Cardiac septum (tissue), 1 donor: ENCODE results near the gene DST. TPM values are rescaled to one million over a fixed set of nuclear protein-coding genes. Genes with fewer than 3 reads are reported as not detected.

Experiments used
- DNase-seq: peaks from one replicate; pipeline ENCODE4 v3.0.0-alpha.2; 2020; ENCODE audit warnings: low spot score
- intact Hi-C: fragments of 100-400 bp; cut with DNase I; formaldehyde crosslinking; loops from one replicate; pipeline ENCODE4 v1.14.0; 2022
- long read RNA-seq: library from polyadenylated mRNA; unstranded; transcript quantifications from one replicate; pipeline ENCODE4 v2.0.0, GENCODE V29; 2021
- total RNA-seq: library from RNA; stranded (reverse); fragmentation: NEBNext Ultra II Directional; extraction: Animal tissue kit (Norgen Biotek cat#: 25700); gene quantifications from one replicate; pipeline ENCODE4 v1.2.1, GENCODE V29; 2021
- donor health status: DM: no; HTN: no; CAD: no.

Gene DST
- 457 TPM for total RNA-seq
- long read RNA-seq, transcript DST-211 (4 exons, 2,016 nt): major isoform, 5 of 148 reads
- long read RNA-seq, partial matches to known transcripts: 104 of 148 reads
- long read RNA-seq, other reads (novel, unspliced or antisense): 35 of 148 reads

DNA sequence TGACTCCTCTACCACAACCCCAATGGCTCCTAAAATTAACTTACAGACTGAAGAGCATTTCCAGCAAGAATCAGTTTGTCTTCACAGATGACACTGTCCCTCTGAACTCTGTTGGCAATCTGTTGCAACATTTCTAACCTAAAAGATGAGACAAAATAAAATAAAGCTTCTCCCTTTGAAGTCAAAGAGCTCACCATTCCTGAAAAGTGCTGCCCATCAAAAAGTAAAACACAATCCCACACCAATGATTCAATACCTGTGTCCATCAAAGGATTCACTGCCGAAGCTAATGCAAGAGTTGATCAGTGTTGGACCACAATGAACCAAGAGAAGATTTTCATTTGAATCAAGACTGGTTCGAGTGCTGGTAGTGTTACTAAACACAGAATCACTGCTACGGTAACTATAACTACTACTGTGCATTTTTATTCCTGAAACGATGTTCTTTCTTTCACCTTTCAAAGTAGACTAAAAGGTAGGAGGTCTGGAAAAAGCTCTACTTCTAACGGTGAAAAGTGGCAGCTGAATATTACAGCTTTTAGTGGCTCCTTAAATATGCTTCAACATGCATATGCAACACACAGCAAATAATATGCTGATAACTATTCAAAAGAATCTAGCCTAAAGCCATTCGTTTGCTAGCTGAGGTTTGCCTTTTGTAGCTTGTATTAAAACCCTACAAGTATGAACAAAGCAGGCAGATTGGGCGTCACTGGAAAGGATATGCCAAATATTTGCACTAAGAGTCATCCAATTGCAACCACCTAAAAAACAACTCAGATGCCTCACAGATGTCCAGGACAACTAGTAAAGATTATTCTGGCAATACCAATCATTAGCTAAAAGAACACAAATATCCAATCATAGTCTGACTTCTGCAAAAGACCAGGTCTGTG is at the start of gene DST:
DST (minus strand) TSS at position 524 of the 896 bp plus-strand sequence.
- DNase-seq: no peak

DNA sequence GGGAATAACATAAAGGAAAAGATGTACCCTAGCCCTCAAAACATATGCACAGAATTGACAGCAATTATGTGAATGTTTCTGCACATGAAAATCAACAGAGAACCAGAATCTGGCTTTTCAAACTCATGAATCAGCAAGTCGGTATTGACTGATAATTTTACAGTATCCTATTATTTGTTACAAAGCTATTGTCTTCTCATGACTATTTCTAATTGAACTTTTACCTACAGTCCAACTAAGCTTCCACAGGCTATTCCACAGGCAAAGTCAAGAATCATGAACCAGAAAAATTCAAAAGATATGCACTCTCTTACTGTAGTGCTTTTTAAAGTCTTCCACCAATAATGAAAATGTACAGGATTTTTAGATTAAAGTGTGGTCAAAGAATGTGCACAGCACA is 49.1 kb upstream of the DST start:
- no peak for DNase-seq
- intact Hi-C loops: loop anchor here (10.0 kb wide), 1 partner anchor 317 kb away; no protein-coding TSS in a partner anchor

More for the DNA sequence above, at the start of gene DST:
- intact Hi-C loops: no loop called here

DNA sequence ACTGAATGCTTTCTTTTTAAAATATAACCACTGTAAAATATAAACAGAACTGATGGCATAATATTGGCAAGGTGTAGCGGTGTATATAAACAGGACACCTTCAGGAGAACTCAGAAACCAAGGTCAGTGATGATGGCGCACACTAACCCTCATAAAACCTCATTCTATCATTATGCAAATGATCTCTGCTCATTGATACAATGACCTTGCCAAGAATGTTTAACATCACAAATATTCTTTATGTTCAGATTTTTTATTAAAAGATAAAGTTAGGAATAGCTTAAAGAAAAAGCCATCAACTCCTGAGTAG is 48.6 kb upstream of the DST start:
- intact Hi-C loops: loop anchor here (10.0 kb wide), 1 partner anchor 316 kb away; no protein-coding TSS in a partner anchor
- no peak for DNase-seq

DNA sequence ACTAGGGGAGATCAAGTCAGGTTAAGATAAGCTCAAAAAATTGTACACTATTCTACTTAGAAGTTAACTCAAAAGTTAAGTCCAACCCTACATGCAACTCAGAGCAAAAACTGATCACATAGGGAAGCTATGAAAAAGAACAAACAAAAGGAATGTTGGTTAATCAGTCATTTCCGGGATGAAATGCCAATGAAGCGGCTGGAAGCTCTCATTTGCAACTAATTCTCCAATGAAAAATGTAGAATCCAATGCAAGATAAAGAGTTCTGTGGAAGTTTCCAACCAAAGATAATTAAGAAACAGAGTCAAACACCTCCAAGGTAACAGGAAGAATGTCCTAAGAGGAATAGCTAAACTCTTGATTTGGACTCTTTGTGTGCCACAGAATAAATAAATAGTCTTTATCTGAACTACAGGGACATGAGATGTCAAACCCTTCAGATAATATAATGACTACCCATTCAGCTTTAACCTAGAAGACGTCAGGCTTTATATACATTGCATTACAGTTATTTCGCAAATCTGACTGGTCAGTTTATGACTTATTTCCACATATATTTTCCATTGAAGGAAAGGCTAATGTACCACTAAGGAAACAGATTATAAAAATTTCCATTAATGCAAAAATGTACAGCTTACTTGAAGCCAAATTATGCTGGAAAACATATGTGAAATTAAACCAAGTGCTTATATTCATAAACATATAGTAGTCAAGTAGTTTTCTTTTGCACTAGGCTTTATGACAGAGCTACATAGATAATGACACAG is 48.0 kb upstream of the DST start:
- intact Hi-C loops: loop anchor here (10.0 kb wide), 1 partner anchor 316 kb away; no protein-coding TSS in a partner anchor
- no peak for DNase-seq

DNA sequence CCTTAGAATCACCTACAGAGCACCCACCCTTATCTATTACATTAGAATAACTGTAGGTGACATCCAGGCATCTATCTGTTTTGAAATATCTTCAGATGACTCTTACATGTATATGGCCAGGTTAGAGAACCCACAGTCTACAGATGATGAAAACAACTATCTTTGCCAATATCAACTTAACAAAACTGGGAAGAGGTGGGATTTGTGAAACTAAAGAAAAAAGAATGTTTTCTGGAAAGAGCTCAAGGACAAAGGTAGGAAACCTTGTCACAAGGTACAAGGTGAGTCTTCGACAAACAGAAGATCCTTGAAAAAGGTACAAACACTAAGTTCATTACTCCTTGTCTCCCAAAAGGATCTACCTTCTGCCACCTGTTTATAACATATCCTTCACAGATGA is 47.0 kb upstream of the DST start:
- no peak for DNase-seq
- intact Hi-C loops: loop anchor here (10.0 kb wide), 1 partner anchor 315 kb away; no protein-coding TSS in a partner anchor

DNA sequence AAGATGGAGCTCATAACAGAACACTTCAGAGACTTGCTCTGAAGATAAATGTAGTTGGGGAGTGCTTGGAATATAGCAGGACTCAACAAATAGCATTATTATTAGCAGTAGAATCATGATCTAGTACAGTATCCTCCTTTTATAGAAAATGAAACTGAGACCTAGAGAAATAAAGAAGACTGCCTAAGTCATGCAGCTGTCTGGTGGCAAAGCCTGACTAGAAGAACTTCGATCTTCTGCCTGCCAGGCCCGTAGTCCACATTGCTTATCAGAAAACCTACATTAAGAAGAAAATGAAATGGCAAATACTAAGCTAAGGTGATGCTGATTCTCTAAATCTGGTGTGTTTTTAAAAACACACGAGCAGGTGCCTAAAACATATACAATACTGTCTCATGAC is 46.4 kb upstream of the DST start:
- no peak for DNase-seq
- intact Hi-C loops: no loop called here

DNA sequence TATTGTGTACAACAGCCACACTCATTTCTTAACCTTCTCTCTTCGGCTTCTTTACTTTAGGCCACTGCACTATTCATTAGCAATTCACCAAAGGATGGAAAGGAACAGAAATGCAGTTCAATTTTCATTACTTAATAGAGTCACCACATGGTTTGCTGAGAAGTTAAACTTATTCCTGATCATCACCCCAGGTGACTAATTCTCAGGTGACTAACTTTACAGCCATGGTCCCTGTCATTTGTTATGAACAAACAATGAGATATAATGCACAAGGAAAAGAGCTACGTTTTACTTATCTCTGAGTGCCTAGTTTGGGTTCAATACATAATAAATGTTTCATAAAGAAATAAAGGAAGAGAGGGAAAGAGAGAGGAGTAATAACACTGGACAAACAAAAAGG is 45.8 kb upstream of the DST start:
- no peak for DNase-seq
- intact Hi-C loops: no loop called here

DNA sequence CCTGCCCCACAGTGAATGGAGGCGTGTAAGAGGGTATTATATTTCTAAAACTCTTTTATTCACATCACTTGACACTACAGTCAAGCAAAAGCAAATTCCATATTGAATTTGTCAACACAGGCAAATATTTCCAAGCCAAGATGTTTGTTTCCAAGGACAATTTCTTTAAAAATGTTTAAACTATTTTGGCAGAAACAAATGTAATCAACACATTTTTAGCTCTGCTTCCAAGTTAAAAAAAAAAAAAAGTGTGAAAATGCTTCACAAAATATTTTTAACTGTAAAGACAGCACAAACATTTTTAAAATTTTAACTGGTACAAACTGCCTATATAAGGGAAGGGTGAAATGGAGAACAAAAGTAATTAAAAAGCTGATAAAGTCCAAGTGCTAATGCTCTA is 44.9 kb upstream of the DST start:
- intact Hi-C loops: no loop called here
- no peak for DNase-seq

DNA sequence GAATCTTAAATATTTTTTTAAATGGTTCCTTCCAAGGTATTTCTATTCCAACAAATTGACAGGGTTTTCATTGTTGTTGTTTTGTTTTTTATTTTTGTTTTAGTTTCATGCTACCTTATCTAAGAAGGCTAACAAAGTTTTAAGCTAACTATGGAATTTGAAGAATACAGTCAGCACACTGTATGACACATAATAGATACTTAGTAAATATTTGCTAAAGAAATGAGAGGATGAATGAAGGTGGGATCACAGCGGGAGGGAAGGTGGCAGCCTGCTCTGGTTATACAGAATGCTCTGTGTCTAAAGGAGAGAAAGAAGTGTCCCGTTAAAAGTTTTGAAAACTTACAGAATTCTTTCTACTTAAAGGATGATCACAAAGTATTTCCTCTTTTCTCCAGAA is 43.7 kb upstream of the DST start:
- intact Hi-C loops: no loop called here
- DNase-seq: no peak

DNA sequence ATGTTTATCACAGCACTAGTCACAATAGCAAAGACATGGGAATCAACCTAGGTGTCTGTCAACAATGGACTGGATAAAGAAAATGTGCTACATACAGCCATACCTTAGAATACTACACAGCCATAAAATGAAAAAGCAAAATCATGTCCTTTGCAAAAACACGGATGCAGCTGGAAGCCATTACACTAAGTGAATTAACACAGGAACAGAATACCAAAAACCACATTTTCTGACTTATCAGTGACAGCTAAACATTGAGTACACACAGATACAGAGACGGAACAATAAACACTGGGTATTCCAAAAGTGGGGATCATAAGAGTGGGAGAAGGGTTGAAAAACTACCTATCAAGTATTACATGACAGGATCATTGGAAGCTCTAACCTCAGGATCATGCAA is 43.3 kb upstream of the DST start:
- DNase-seq: no peak
- intact Hi-C loops: no loop called here

DNA sequence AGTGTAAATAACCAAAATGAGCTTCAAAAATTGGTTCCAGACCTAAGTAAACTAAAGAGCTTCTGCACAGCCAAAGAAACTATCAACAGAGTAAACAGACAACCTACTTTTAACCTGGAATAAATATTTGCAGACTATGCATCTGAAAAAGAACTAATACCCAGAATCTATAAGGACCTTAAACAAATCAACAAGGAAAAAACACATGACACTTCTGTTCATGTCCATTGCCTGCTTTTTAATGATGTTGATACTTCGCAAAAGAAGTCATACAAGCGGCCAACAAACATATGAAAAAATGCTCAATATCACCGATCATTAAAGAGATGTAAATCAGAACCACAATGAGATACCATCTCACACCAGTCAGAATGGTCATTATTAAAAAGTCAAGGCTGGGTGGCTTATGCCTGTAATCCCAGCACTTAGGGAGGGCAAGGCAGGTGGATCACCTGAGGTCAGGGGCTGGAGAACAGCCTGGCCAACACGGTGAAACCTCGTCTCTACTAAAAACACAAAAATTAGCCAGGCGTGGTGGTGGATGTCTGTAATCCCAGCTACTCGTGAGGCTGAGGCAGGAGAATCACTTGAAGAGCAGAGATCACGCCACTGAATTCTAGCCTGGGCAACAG is 42.5 kb upstream of the DST start:
- intact Hi-C loops: no loop called here

DNA sequence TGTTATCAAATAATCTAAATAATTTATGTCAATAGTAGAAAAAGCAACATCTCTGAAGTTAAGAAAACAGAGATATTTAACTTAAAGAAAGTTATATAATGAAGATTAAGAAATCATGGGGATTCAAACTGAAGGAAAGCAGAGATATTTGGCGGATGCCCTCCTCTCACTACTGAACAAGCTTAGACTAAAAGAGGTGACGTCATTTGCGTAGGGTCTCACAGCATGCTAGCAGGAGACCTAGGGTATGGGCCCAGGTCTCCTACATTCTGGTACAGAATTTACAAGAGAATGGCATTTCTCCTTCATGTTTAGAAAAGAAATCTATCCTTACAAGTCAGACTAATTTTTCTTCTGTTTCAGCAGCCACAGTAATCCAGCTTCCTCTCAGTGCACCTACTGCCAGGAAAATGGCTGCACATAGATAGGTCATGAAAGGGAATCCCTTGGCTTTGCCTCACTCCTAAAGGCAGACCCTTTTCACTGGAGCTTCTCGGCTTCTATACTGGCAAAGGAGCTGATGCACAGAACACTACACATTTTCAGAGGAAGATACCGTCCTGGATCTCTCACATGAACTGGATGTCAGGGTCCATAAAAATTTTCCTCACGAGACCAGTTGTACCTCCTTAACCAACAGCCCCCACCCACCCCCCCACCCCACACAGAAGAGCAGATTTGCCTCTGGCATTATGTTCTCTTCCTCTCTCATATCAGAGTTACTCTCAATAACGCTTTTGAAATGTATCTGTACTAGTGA is 41.8 kb upstream of the DST start:
- intact Hi-C loops: no loop called here
- no peak for DNase-seq

More for the DNA sequence above, 42.5 kb upstream of the DST start:
- DNase-seq: no peak

DNA sequence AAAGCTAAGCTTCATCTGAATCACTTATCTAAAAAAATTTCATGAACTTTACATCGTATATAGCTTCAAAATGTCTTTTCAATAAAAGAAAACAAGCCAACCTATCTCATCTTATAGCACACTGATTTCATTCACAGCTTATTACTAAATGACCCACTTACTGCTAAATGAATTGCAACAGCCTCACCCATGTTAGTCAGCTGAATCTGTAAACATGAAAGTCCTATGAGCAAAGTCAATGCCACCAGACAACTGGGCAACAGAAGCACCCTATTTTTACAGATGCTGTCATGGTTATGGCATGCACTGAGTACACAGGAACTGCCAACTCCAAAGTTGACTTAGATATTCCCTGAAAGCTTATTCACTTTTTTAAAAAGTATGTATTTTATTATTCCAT is 41.2 kb upstream of the DST start:
- intact Hi-C loops: no loop called here
- DNase-seq: no peak

DNA sequence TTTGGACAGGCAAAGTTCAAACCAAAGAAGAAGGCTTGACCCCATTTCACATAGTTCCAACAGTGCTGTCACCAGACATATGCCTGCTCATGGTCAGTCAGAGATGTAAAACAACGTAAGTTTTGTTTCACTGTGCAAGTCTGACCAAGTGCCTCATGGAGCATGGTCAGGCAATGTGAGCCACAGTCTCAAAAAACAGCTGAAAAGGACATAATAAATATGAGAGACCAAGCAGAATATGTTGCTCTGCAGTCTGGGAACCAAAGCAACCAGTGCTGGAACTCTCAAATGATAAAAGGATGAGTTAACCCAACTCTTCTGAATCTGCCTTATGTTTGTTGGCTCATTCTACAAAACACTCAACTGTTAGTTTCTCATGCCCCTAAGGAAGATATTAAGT is 39.9 kb upstream of the DST start:
- DNase-seq: no peak
- intact Hi-C loops: no loop called here

DNA sequence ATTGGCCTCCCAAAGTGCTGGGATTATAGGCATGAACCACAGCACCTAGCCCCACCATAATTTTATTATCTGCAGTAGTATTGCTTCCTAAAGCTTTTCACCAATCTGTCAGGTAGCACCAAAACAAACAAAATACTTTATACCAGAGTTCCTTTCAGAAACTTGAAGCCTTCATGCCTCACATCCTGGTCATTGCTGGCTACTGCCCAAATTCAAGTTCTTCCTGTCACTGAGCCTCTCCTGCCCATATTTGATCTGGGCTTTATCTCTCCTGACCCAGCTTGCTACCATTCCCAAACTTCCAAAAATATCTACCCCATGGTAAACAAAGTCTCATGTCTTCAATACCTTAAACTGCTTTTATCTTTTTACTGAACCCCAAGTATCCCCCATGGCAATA is 34.9 kb upstream of the DST start:
- DNase-seq: no peak
- intact Hi-C loops: no loop called here

DNA sequence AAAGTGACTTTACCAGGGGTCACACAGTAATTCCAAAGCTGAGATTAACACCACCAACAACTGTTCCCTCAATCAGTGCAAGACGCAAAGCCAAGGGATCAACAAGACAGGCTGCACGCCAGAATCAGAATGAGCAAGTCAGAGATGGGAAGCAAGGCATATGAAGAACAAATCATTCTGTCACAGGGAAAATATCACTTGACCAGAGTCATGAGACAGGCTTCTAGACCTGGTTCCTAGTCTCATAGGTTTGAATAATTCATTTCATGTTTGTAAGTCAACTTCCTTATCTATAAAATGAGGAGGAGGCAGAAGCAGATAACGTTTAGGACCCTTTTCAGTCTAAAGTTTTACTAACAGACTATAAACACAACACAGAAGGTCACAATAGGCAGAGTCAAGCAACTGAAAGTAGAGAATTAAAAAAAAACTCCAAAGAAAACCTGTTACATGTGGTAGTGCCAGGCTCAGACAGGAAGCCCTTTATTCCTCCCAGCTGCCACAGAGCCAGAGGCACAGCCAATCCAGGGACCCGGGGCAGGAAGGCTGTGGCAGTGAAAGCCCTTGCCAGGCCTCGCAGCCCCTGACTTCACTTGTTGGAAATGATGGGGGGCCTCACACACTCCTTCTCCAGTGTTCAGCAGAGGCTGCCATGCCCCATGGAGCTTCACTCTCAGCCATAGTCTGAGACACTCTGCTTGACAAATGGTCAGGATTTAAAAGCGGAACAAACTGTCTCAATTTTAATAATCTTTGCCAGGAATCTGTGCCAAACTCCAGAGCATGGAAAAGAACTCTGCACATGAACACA is 29.2 kb upstream of the DST start:
- no peak for DNase-seq
- intact Hi-C loops: no loop called here

DNA sequence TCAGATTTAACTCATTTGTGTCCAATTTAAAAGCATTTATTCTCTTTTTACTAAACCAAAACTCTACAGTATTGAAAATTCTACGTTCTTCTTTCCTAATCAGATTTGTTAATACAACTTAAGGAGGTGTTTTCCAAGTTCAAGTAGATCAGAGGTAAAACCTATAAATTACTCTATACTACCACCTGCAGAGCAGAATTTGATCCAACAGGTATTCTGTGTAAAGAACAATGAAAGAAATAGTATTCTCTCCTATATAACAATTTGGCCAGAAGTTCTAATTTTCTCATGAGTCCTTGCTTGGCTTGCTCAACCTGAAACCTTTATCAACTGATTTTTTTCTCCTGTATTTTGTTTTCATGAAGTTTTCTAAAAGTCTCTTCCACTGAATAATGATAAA is 28.5 kb upstream of the DST start:
- no peak for DNase-seq
- intact Hi-C loops: no loop called here

DNA sequence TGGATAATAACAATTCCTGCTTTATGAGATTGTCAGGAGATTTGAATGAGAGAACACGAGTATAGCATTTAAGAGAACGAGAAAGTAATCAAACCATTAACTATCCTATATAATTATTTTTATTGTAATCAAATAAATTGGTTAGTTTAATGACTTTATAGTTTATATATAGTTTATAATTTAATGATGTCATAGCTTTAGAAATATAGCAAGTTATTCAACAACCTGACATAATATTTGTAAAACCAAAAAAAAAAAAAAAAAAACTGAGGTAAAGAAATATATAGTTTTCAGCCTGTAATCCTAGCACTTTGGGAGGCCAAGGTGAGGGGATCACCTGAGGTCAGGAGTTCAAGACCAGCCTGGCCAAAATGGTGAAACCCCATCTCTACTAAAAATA is 26.4 kb upstream of the DST start:
- intact Hi-C loops: no loop called here
- no peak for DNase-seq

DNA sequence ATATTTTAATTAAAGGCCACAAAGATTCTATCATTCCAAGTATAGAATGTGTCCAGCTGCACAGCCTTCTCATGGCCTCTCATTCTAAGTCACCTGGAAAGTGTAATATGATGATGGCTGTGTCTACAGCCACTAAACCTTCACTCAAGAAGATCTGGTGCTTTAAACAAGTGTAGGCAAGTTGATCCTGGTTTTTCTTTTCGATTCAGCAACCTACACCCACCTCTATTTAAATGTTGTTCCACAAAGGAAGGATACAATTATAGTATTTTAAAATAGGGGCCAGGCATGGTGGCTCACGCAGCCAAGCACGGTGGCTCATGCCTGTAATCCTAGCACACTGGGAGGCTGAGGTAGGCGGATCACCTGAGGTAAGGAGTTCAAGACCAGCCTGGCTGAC is 25.5 kb upstream of the DST start:
- no peak for DNase-seq
- intact Hi-C loops: no loop called here
